Spinal cord (tissue), 10 donors: ENCODE data around the gene PHKB. TPM values are rescaled to one million over a fixed set of nuclear protein-coding genes. Genes with fewer than 3 reads are reported as not detected.

ENCODE experiments used
- DNase-seq, 6 donors: peaks; one replicate each; pipeline versions ENCODE4 v3.0.0 to v3.0.0-alpha.2; 2013 to 2015; ENCODE audit warnings: low spot score in 6 of 6, low read depth in 4 of 6
- H3K27ac ChIP-seq: one replicate; pipeline ENCODE4 v1.5.1; 2013; ENCODE audit warnings: low read depth, low read length, control low read depth
- H3K27me3 ChIP-seq: one replicate; pipeline ENCODE4 v1.6.1; 2013; ENCODE audit warnings: low read length; ENCODE audit not compliant: control insufficient read depth, insufficient read depth
- H3K36me3 ChIP-seq: one replicate; pipeline ENCODE4 v1.6.1; 2013; ENCODE audit warnings: low read length; ENCODE audit not compliant: control insufficient read depth, insufficient read depth
- H3K4me1 ChIP-seq: one replicate; pipeline ENCODE4 v1.6.1; 2013; ENCODE audit warnings: low read length; ENCODE audit not compliant: control insufficient read depth, insufficient read depth
- H3K4me3 ChIP-seq: one replicate; pipeline ENCODE4 v1.5.1; 2013; ENCODE audit warnings: low read depth, low read length, control low read depth
- H3K9me3 ChIP-seq: one replicate; pipeline ENCODE4 v1.6.1; 2013; ENCODE audit warnings: low read length; ENCODE audit not compliant: control insufficient read depth, insufficient read depth
- WGBS: methylation state at CpG from one replicate; pipeline ENCODE4 v1.1.5; 2013; ENCODE audit warnings: missing lambda C conversion rate; ENCODE audit not compliant: insufficient coverage; 5-methylcytosine and 5-hydroxymethylcytosine counted together
- polyA plus RNA-seq, 2 donors: library from polyadenylated mRNA; unstranded; fragments of 120-200 nt; gene quantifications; one replicate each; pipeline ENCODE4 v1.2.1, GENCODE V29; 2013; ENCODE audit not compliant: insufficient read length in 2 of 2
- small RNA-seq: library from RNA; depleted of rRNA; stranded (forward); fragments of <200 nt; gene quantifications from one replicate; pipeline ENCODE3, GENCODE V24; 2014; ENCODE audit warnings: low replicate concordance
- total RNA-seq, 2 donors: library from RNA; depleted of rRNA in 1 of 2; stranded (reverse); fragments of 120-200 nt in 1 of 2; fragments of >200 nt in 1 of 2; gene quantifications; one replicate each; pipeline versions ENCODE4 v1.2.3 to v1.2.4, GENCODE V29; 2013 to 2014
- donor health status: healthy.

PHKB gene
- total and polyA plus RNA-seq, 4 donors = 78.5 to 141 (median 85.6) TPM

GRCh38 chr16:47734081-47734857 lies 273.1 kb downstream of the PHKB start:
- H3K36me3 ChIP-seq = no peaks in the 10 kb centered on the region
- no peaks in the 10 kb centered on the region for H3K27me3 ChIP-seq
- no peak overlapping the region for H3K4me3 ChIP-seq
- peak in 1 of 6 donors; percentile 76 for DNase-seq
- H3K9me3 ChIP-seq = no peaks in the 10 kb centered on the region
- H3K27ac ChIP-seq = no peak overlapping the region
- H3K4me1 ChIP-seq = no peaks in the 10 kb centered on the region
- 88% methylated on average over 2 of the region's 6 CpGs for WGBS

DNA sequence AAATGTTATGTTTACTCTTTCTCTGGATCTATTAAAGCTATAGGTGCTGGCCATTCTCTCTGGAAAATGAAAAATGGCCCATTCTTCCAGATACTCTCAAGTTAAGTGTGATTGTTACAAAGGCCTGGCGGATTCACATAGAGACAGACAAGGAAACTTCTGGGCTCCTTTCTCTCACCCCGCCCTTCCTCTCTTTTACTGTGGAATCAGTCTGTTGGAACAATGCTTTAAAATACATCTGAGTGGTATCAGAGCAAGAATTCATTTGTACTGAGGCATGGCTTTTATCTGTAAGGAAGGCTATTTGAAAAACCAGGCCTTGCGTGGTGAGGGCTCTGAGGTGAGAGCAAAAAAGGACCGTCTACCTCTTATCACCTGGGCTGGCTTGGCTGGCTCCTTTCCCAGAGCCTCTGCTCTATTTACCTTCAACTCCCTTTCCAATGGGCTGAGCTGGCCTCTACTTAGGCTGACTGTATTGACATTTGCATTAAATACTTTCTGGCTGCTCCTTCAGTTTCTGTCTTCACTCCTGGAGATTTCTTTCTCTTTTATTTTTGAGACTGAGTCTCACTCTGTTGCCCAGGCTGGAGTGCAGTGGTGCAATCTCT lies 274.0 kb downstream of the PHKB start:
- H3K4me3 ChIP-seq = no peak overlapping the region
- no peak overlapping the region for H3K27ac ChIP-seq
- 81% methylated on average over 2 of the region's 4 CpGs for WGBS
- no peaks in the 10 kb centered on the region for H3K4me1 ChIP-seq
- H3K36me3 ChIP-seq = no peaks in the 10 kb centered on the region
- no peaks in the 10 kb centered on the region for H3K27me3 ChIP-seq
- DNase-seq = peak in 1 of 6 donors; percentile 24
- H3K9me3 ChIP-seq = no peaks in the 10 kb centered on the region

GRCh38 chr16:47750371-47750770 lies 289.2 kb downstream of the PHKB start:
- H3K4me3 ChIP-seq = no peak overlapping the region
- WGBS = 80% methylated on average over 1 of the region's 3 CpGs
- H3K9me3 ChIP-seq = no peaks in the 10 kb centered on the region
- no peaks in the 10 kb centered on the region for H3K36me3 ChIP-seq
- H3K27ac ChIP-seq = no peak overlapping the region
- no peaks in the 10 kb centered on the region for H3K27me3 ChIP-seq
- no peaks in the 10 kb centered on the region for H3K4me1 ChIP-seq
- no peak for DNase-seq

Small RNAs within 50 kb of the gene (small RNA-seq; reads per million reads assigned to genes)
- gene RNA5SP425 = not detected

Other genes starting within 250 kb of the PHKB start
- 100 to 1,000 TPM in 1 of 2 donors, 10 to 100 TPM in 1; 96.6 to 180 TPM for gene ITFG1, start 268 bp upstream of the PHKB start, total RNA-seq
- 100 to 1,000 TPM; 126 to 129 TPM for gene ITFG1, start 268 bp upstream of the PHKB start, polyA plus RNA-seq